GM23338 (cell line): ENCODE data around the gene SSBP2. TPM values are rescaled to one million over a fixed set of nuclear protein-coding genes. Genes with fewer than 3 reads are reported as not detected.

Experiments used
- EZH2 ChIP-seq: fragments of 200-600 bp; sonication (generic); IDR thresholded peaks from one replicate; pipeline ENCODE4 v1.8.0; 2017; ENCODE audit warnings: antibody characterized with exemption, mild to moderate bottlenecking, low read depth; ENCODE audit not compliant: unreplicated experiment
- POLR2AphosphoS5 ChIP-seq: IDR thresholded peaks from 2 replicates; pipeline ENCODE4 v1.6.1; 2016; ENCODE audit warnings: antibody characterized with exemption, low read depth
- REST ChIP-seq: IDR thresholded peaks from one replicate; pipeline ENCODE4 v1.6.1; 2018; ENCODE audit warnings: antibody characterized with exemption; ENCODE audit not compliant: unreplicated experiment
- ZNF331 ChIP-seq: fragments of 250-450 bp; sonication (Bioruptor Pico); IDR thresholded peaks from 2 replicates; pipeline ENCODE4 v1.5.0; 2020; ENCODE audit warnings: low read depth, mild to moderate bottlenecking, moderate library complexity
- ZNF462 ChIP-seq: fragments of 250-450 bp; sonication (Bioruptor Pico); IDR thresholded peaks from 2 replicates; pipeline ENCODE4 v1.5.0; 2020; ENCODE audit warnings: mild to moderate bottlenecking, moderate library complexity
- polyA plus RNA-seq: library from polyadenylated mRNA; unstranded; fragments of >200 nt; fragmentation: Nextera tagmentation; extraction: Ambion mirVana; gene quantifications from 2 replicates; pipeline ENCODE4 v1.2.1, GENCODE V29; 2016
- total RNA-seq: library from RNA; depleted of rRNA; stranded (reverse); fragments of >200 nt; shearing (Covaris generic); gene quantifications from 2 replicates; pipeline ENCODE4 v1.2.3, GENCODE V29; 2014
- TF ChIP-seq, protein P1 (sequence below): IDR thresholded peaks from 2 replicates; pipeline ENCODE4 v1.6.1; 2016; ENCODE audit warnings: antibody characterized with exemption

SSBP2 gene
- total and polyA plus RNA-seq, 2 experiments from 2014 or later: 21.5 to 24.7 TPM

DNA sequence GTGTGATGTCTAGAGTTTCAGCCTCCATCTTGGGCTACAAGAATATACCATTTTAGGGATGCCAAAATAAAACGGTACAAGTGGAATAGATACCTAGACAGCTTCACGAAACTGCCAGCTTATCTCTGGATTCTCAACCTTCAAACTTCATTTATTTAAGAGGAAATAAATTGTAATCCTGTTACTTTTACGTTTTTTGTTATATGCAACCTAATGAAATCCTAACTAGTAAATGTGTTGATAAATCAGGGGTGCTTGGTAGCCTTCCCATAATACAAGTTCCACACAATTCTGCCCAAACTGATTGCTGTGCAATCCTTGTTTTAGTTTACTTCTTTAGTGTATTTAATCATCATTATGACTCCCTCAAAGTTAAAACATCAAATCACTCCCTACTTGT is 75.5 kb downstream of the SSBP2 start (continued):
- no peak for TF ChIP-seq ZNF462
- TF ChIP-seq REST: no peak
- TF ChIP-seq, protein P1, sequence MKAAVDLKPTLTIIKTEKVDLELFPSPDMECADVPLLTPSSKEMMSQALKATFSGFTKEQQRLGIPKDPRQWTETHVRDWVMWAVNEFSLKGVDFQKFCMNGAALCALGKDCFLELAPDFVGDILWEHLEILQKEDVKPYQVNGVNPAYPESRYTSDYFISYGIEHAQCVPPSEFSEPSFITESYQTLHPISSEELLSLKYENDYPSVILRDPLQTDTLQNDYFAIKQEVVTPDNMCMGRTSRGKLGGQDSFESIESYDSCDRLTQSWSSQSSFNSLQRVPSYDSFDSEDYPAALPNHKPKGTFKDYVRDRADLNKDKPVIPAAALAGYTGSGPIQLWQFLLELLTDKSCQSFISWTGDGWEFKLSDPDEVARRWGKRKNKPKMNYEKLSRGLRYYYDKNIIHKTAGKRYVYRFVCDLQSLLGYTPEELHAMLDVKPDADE: no peak
- TF ChIP-seq POLR2AphosphoS5: no peak
- TF ChIP-seq ZNF331 (CRISPR knock-in tag): no peak
- TF ChIP-seq EZH2: no peak
